Neural progenitor cell (in vitro differentiated cells): ENCODE results near the gene GATAD2A. TPM values are rescaled to one million over a fixed set of nuclear protein-coding genes. Genes with fewer than 3 reads are reported as not detected.

Experiments used
- DNase-seq: peaks from one replicate; pipeline ENCODE4 v3.0.0-alpha.2; 2016; ENCODE audit warnings: low spot score
- H2AFZ ChIP-seq: fragments of 200-600 bp; sonication (generic); replicated peaks from 2 replicates; pipeline ENCODE4 v1.6.1; 2016; ENCODE audit warnings: antibody characterized with exemption
- H3F3A ChIP-seq: fragments of 200-600 bp; sonication (generic); 2 replicates; pipeline ENCODE4 v1.6.1; 2016; ENCODE audit warnings: antibody characterized with exemption, low read depth
- H3K27ac ChIP-seq: fragments of 200-600 bp; sonication (generic); 2 replicates; pipeline ENCODE4 v1.5.1; 2016; ENCODE audit warnings: mild to moderate bottlenecking
- H3K27me3 ChIP-seq: fragments of 200-600 bp; sonication (generic); 2 replicates; pipeline ENCODE4 v1.6.1; 2016; ENCODE audit warnings: mild to moderate bottlenecking, moderate library complexity
- H3K36me3 ChIP-seq: fragments of 200-600 bp; sonication (generic); 2 replicates; pipeline ENCODE4 v1.5.1; 2016
- H3K4me1 ChIP-seq: fragments of 200-600 bp; sonication (generic); 2 replicates; pipeline ENCODE4 v1.6.1; 2016; ENCODE audit warnings: mixed run types
- H3K4me2 ChIP-seq: fragments of 200-600 bp; sonication (generic); 2 replicates; pipeline ENCODE4 v1.6.1; 2016
- H3K4me3 ChIP-seq: fragments of 200-600 bp; sonication (generic); 2 replicates; pipeline ENCODE4 v1.5.1; 2016
- H3K79me2 ChIP-seq: fragments of 200-600 bp; sonication (generic); 2 replicates; pipeline ENCODE4 v1.6.1; 2016; ENCODE audit warnings: low read depth
- H3K9ac ChIP-seq: fragments of 200-600 bp; sonication (generic); 2 replicates; pipeline ENCODE4 v1.6.1; 2016
- H3K9me3 ChIP-seq: fragments of 200-600 bp; sonication (generic); 2 replicates; pipeline ENCODE4 v1.5.1; 2016; ENCODE audit warnings: low read depth
- H4K20me1 ChIP-seq: fragments of 200-600 bp; sonication (generic); 2 replicates; pipeline ENCODE4 v1.6.1; 2016; ENCODE audit warnings: low read depth
- H3K27ac Mint-ChIP-seq: 3 replicates; pipeline ENCODE4 v1.8.0; 2021; ENCODE audit warnings: mixed read lengths
- H3K27me3 Mint-ChIP-seq: 2 replicates; pipeline ENCODE4 v1.8.0; 2022; ENCODE audit warnings: low read depth, mild to moderate bottlenecking, inconsistent platforms, moderate library complexity, mixed read lengths; ENCODE audit not compliant: insufficient read depth
- H3K36me3 Mint-ChIP-seq: 3 replicates; pipeline ENCODE4 v1.8.0; 2021; ENCODE audit warnings: mixed read lengths
- H3K4me1 Mint-ChIP-seq: 3 replicates; pipeline ENCODE4 v1.8.0; 2021; ENCODE audit warnings: mixed read lengths
- H3K4me3 Mint-ChIP-seq: 3 replicates; pipeline ENCODE4 v1.8.0; 2021; ENCODE audit warnings: mild to moderate bottlenecking, moderate library complexity, mixed read lengths
- H3K9me3 Mint-ChIP-seq: 3 replicates; pipeline ENCODE4 v1.8.0; 2020; ENCODE audit warnings: mixed read lengths
- CTCF ChIP-seq: fragments of 200-600 bp; sonication (generic); IDR thresholded peaks from 2 replicates; pipeline ENCODE4 v1.5.1; 2017; ENCODE audit warnings: antibody characterized with exemption, mild to moderate bottlenecking
- EZH2 ChIP-seq: fragments of 200-600 bp; sonication (generic); IDR thresholded peaks from 2 replicates; pipeline ENCODE4 v1.6.1; 2017; ENCODE audit warnings: antibody characterized with exemption, mild to moderate bottlenecking, moderate library complexity
- EZH2phosphoT487 ChIP-seq: fragments of 200-600 bp; sonication (generic); IDR thresholded peaks from 2 replicates; pipeline ENCODE4 v1.6.1; 2017; ENCODE audit warnings: antibody characterized with exemption
- total RNA-seq: library from RNA; depleted of rRNA; stranded (reverse); fragments of >200 nt; gene quantifications from 2 replicates; pipeline ENCODE4 v1.2.3, GENCODE V29; 2015; ENCODE audit warnings: low replicate concordance

The GATAD2A gene
- total RNA-seq, 1 donor from 2014 or later = 37.9 TPM

- Histone ChIP-seq H3K36me3 (no peaks in the 10 kb centered on the region), H3K27ac (no peak overlapping the region), H3K79me2 (peaks cover 99% of the 10 kb centered on the region), H2AFZ (no peak overlapping the region), H3F3A (no peaks in the 10 kb centered on the region), H3K9me3 (no peaks in the 10 kb centered on the region), H4K20me1 (peaks cover 91% of the 10 kb centered on the region), H3K9ac (no peak overlapping the region), H3K4me3 (no peak overlapping the region), H3K4me1 (peaks cover 12% of the 10 kb centered on the region), H3K4me2 (no peak overlapping the region), H3K27me3 (no peaks in the 10 kb centered on the region)
- peaks cover 2% of the 10 kb centered on the region for H3K27me3 Mint-ChIP-seq
- H3K9me3 Mint-ChIP-seq = no peaks in the 10 kb centered on the region
- H3K4me1 Mint-ChIP-seq = peaks cover 16% of the 10 kb centered on the region
- peaks cover 7% of the 10 kb centered on the region for H3K36me3 Mint-ChIP-seq
- TF ChIP-seq CTCF (no peak), EZH2 (no peak), EZH2phosphoT487 (no peak)
- no peak for DNase-seq
- no peak overlapping the region for H3K27ac Mint-ChIP-seq
- no peak overlapping the region for H3K4me3 Mint-ChIP-seq
Observed at GRCh38 chr19:19445911-19446361, 40.5 kb downstream of the GATAD2A start.

GRCh38 chr19:19446655-19447437 is 41.4 kb downstream of the GATAD2A start:
- peaks cover 99% of the 10 kb centered on the region for H4K20me1 ChIP-seq

GRCh38 chr19:19447536-19448237 is 42.2 kb downstream of the GATAD2A start:
- Histone ChIP-seq H3K79me2 (peaks cover 100% of the 10 kb centered on the region), H3K27ac (no peak overlapping the region), H3K9ac (peak overlapping the region; percentile 31), H4K20me1 (peaks cover 99% of the 10 kb centered on the region), H3K36me3 (no peaks in the 10 kb centered on the region), H3F3A (no peaks in the 10 kb centered on the region), H3K4me3 (no peak overlapping the region), H3K27me3 (no peaks in the 10 kb centered on the region), H3K4me2 (no peak overlapping the region), H3K9me3 (no peaks in the 10 kb centered on the region), H3K4me1 (peaks cover 12% of the 10 kb centered on the region), H2AFZ (no peak overlapping the region)
- Mint-ChIP-seq H3K27ac (peak overlapping the region; percentile 90), H3K9me3 (no peaks in the 10 kb centered on the region), H3K4me1 (peaks cover 20% of the 10 kb centered on the region), H3K27me3 (peaks cover 5% of the 10 kb centered on the region), H3K4me3 (no peak overlapping the region), H3K36me3 (peaks cover 7% of the 10 kb centered on the region)
- no peak for TF ChIP-seq EZH2
- no peak for TF ChIP-seq CTCF
- no peak for TF ChIP-seq EZH2phosphoT487
- no peak for DNase-seq

More at GRCh38 chr19:19446655-19447437, 41.4 kb downstream of the GATAD2A start:
- peaks cover 7% of the 10 kb centered on the region for H3K36me3 Mint-ChIP-seq
- Histone ChIP-seq H3K4me1 (peaks cover 12% of the 10 kb centered on the region), H3K4me3 (no peak overlapping the region), H3K9me3 (no peaks in the 10 kb centered on the region), H3K36me3 (no peaks in the 10 kb centered on the region), H3K4me2 (no peak overlapping the region), H3F3A (no peaks in the 10 kb centered on the region), H3K27me3 (no peaks in the 10 kb centered on the region), H3K79me2 (peaks cover 100% of the 10 kb centered on the region), H2AFZ (no peak overlapping the region), H3K27ac (no peak overlapping the region), H3K9ac (no peak overlapping the region)
- H3K9me3 Mint-ChIP-seq = no peaks in the 10 kb centered on the region
- peaks cover 16% of the 10 kb centered on the region for H3K4me1 Mint-ChIP-seq
- DNase-seq = no peak
- TF ChIP-seq EZH2phosphoT487 (no peak), EZH2 (no peak), CTCF (no peak)
- no peak overlapping the region for H3K4me3 Mint-ChIP-seq
- peak overlapping the region; percentile 90 for H3K27ac Mint-ChIP-seq
- peaks cover 5% of the 10 kb centered on the region for H3K27me3 Mint-ChIP-seq
